HEK293T (cell line): ENCODE measurements around the gene DOHH.

Source experiments
- ARNT ChIP-seq: fragments of 450-650 bp; IDR thresholded peaks from 2 replicates; pipeline ENCODE4 v1.6.1; 2017; ENCODE audit warnings: mild to moderate bottlenecking
- BHLHE40 ChIP-seq: fragments of 450-650 bp; IDR thresholded peaks from 2 replicates; pipeline ENCODE4 v1.6.1; 2016; ENCODE audit warnings: mild to moderate bottlenecking, moderate library complexity, borderline replicate concordance
- CTBP1 ChIP-seq: fragments of 450-650 bp; IDR thresholded peaks from 2 replicates; pipeline ENCODE4 v1.6.1; 2016; ENCODE audit warnings: borderline replicate concordance
- ELF4 ChIP-seq: fragments of 450-650 bp; IDR thresholded peaks from 2 replicates; pipeline ENCODE4 v1.6.1; 2017; ENCODE audit warnings: antibody characterized with exemption
- FOXA1 ChIP-seq: fragments of 450-650 bp; IDR thresholded peaks from 2 replicates; pipeline ENCODE4 v1.6.1; 2016; ENCODE audit warnings: mild to moderate bottlenecking
- FOXK2 ChIP-seq: fragments of 450-650 bp; IDR thresholded peaks from 2 replicates; pipeline ENCODE4 v1.6.1; 2016; ENCODE audit warnings: mild to moderate bottlenecking
- FOXM1 ChIP-seq: fragments of 450-650 bp; IDR thresholded peaks from 2 replicates; pipeline ENCODE4 v1.6.1; 2017; ENCODE audit warnings: mild to moderate bottlenecking, borderline replicate concordance
- HDGF ChIP-seq: fragments of 450-650 bp; IDR thresholded peaks from 2 replicates; pipeline ENCODE4 v1.6.1; 2017; ENCODE audit warnings: antibody characterized with exemption, borderline replicate concordance
- L3MBTL2 ChIP-seq: fragments of 450-650 bp; conservative IDR thresholded peaks from 2 replicates; pipeline ENCODE4 v1.6.1; 2016; ENCODE audit warnings: mild to moderate bottlenecking
- SP1 ChIP-seq: fragments of 450-650 bp; IDR thresholded peaks from 2 replicates; pipeline ENCODE4 v1.6.1; 2017
- SUZ12 ChIP-seq: fragments of 450-650 bp; IDR thresholded peaks from 2 replicates; pipeline ENCODE4 v1.6.1; 2016; ENCODE audit warnings: mild to moderate bottlenecking
- TF ChIP-seq, protein P1 (sequence below): fragments of 450-650 bp; IDR thresholded peaks from 2 replicates; pipeline ENCODE4 v1.6.1; 2016

DNA sequence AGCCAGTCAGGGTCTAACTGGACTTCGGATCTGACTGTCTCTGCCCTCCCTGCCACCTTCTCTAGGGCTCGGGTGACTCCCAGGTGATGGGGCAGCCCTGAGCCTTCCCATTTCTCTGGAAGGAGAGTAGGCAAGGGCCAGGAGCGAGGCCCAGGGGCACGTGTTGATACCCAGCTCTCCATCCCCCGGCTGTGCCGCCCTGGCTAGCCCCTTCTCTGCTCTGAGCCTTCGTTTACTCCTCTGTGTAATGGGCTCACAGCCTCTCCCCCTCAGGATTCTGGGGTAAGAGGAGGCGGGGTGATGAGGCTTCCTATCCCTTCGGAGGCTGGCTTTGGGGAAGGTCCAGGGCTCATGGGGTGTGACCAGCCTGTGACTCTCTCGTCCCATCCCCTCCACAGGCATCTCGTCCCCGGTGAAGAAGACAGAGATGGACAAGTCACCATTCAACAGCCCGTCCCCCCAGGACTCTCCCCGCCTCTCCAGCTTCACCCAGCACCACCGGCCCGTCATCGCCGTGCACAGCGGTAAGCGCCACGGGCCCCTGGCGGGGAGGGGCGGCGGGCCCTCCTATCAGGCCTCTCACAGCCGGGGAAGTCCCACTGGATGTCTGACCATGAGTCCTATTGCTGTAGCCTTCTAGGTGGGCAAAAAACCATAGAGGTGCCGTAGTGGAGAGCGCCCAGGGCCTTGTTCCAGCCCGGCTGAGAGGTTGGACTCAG is 51.7 kb downstream of the DOHH start:
- TF ChIP-seq L3MBTL2 (no peak), SUZ12 (no peak), ARNT (no peak), FOXM1 (no peak), FOXK2 (no peak), ELF4 (no peak), CTBP1 (no peak), FOXA1 (no peak), SP1 (no peak), BHLHE40 (no peak), HDGF (no peak)
- TF ChIP-seq, protein P1, sequence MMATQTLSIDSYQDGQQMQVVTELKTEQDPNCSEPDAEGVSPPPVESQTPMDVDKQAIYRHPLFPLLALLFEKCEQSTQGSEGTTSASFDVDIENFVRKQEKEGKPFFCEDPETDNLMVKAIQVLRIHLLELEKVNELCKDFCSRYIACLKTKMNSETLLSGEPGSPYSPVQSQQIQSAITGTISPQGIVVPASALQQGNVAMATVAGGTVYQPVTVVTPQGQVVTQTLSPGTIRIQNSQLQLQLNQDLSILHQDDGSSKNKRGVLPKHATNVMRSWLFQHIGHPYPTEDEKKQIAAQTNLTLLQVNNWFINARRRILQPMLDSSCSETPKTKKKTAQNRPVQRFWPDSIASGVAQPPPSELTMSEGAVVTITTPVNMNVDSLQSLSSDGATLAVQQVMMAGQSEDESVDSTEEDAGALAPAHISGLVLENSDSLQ, result no peak
